Measurements from ENCODE around the gene SPINK8. TPM values are rescaled to one million over a fixed set of nuclear protein-coding genes. Genes with fewer than 3 reads are reported as not detected.

SPINK8 gene
- not detected in 5 replicates for total RNA-seq (2022; extraction: Qiagen RNA extraction; ENCODE audit: low read depth)

GRCh38 chr3:48333346-48334245 lies at the start of gene SPINK8:
Gene SPINK8, minus strand, starts transcription at chr3:48333661. Its CDS starts 5,320 bp downstream, at chr3:48328341.

DNA sequence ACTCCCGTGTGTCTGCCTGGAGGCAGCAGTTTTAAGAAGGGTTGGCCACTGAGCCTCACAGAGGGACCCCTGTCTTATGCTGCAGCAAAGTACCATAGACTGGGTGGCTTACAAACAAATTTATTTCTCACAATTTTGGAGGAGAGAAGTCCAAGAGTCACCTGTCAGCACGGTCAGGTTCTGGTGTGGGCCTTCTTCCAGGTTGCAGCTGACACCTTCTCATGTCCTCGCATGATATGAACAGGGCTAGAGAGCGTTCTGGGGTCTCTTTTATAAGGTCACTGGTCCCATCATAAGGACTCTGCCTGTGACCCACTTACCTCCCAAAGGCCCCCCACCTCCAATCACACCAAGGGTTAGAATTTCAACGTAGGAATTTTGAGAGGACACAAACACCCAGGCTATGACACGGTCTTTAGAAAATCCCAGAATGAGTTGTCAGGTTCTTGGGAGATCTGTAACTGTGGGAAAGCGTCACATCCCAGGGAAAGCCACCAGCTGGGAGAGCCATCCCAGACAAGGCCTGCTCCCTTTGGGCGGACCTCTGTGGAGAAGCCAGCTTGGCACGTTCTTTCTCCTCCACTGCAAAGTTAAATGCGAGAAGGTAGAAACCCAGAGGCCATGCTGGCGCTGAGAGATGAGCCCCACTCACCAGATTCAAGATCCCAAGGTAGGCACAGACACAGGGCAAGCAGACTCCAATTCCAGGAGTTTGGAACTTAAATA lies 38.4 kb upstream of the SPINK8 start, which contains the start of gene FBXW12:
FBXW12 (plus strand) TSS at position 569 of the 726 bp plus-strand sequence. CDS start 549 bp downstream, outside the sequence.

GRCh38 chr3:48301020-48301799 lies 32.3 kb downstream of the SPINK8 start, which contains the start of gene NME6:
Gene NME6, minus strand, starts transcription at chr3:48301367.

Other genes starting within 250 kb of the SPINK8 start
- gene CDC25A, start 145.2 kb downstream of the SPINK8 start, total RNA-seq (2022; extraction: Qiagen RNA extraction; ENCODE audit: low read depth), result 10.6 to 13.4 TPM (median 11.1 TPM) in 5 replicates
- not detected in 5 replicates for gene CAMP, start 110.2 kb downstream of the SPINK8 start, total RNA-seq (2022; extraction: Qiagen RNA extraction; ENCODE audit: low read depth)
- gene ZNF589, start 92.6 kb downstream of the SPINK8 start, total RNA-seq (2022; extraction: Qiagen RNA extraction; ENCODE audit: low read depth), result 2.6 to 2.9 TPM (median 2.7 TPM) in 5 replicates
- gene NME6, start 32.3 kb downstream of the SPINK8 start, total RNA-seq (2022; extraction: Qiagen RNA extraction; ENCODE audit: low read depth), result 23.1 to 30.2 TPM (median 23.6 TPM) in 5 replicates
- gene FBXW12, start 38.6 kb upstream of the SPINK8 start, total RNA-seq (2022; extraction: Qiagen RNA extraction; ENCODE audit: low read depth), result not detected in 5 replicates
- 13.2 to 15.8 TPM (median 15.1 TPM) in 5 replicates for gene PLXNB1, start 96.4 kb upstream of the SPINK8 start, total RNA-seq (2022; extraction: Qiagen RNA extraction; ENCODE audit: low read depth)
- gene CCDC51, start 106.5 kb upstream of the SPINK8 start, total RNA-seq (2022; extraction: Qiagen RNA extraction; ENCODE audit: low read depth), result 25.1 to 28.0 TPM (median 27.4 TPM) in 5 replicates
- gene TMA7, start 106.6 kb upstream of the SPINK8 start, total RNA-seq (2022; extraction: Qiagen RNA extraction; ENCODE audit: low read depth), result 277 to 368 TPM (median 288 TPM) in 5 replicates
- gene ATRIP, start 113.1 kb upstream of the SPINK8 start, total RNA-seq (2022; extraction: Qiagen RNA extraction; ENCODE audit: low read depth), result 7.3 to 9.8 TPM (median 9.4 TPM) in 5 replicates
- gene SHISA5, start 170.5 kb upstream of the SPINK8 start, total RNA-seq (2022; extraction: Qiagen RNA extraction; ENCODE audit: low read depth), result 112 to 141 TPM (median 121 TPM) in 5 replicates
- gene PFKFB4, start 223.1 kb upstream of the SPINK8 start, total RNA-seq (2022; extraction: Qiagen RNA extraction; ENCODE audit: low read depth), result 15.6 to 24.2 TPM (median 17.2 TPM) in 5 replicates
- gene UCN2, start 230.1 kb upstream of the SPINK8 start, total RNA-seq (2022; extraction: Qiagen RNA extraction; ENCODE audit: low read depth), result 8.8 to 14.2 TPM (median 10.2 TPM) in 5 replicates